Measurements from ENCODE around the gene CCNT1.
"Not testable (repeated sequence)": the region's sequence is repeated elsewhere in the genome, so short reads cannot be mapped to it uniquely, and the experiment has no call there.

CCNT1 gene

DNA sequence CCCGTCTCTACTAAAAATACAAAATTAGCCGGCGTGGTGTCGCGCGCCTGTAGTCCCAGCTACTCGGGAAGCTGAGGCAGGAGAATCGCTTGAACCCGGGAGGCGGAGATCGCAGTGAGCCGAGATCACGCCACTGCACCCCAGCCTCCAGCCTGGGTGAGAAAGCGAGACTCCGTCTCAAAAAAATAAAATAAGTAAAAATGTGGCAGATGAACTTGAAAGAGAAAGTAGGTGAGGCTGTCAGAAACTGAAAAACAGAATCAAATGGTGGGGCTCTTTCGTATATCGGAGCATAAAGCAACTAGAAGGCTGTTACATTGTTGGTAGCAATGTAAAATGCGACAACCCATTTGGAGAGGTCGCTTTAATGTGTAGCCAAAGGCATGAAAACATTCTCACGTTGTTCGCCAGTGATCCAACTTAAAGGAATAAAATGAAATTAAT, 767 bp upstream of the CCNT1 start:
- Histone ChIP-seq H3K27ac (peak overlapping the region; percentile 97), H3K79me2 (ENCODE audit: insufficient read depth, low read depth) (peaks cover 40% of the 10 kb centered on the region)

GRCh38 chr12:48716168-48716492, 377 bp downstream of the CCNT1 start:
- Histone ChIP-seq H3K36me3 (ENCODE audit: insufficient read depth) (peaks cover 7% of the 10 kb centered on the region; the same call in 1 of the 2 replicates), H3K4me3 (IDR thresholded peaks at IDR 0.05; ENCODE audit: insufficient read depth, low read depth, low read length) (no peak overlapping the region), H3K4me1 (ENCODE audit: low read depth, poor library complexity, severe bottlenecking) (peaks cover 36% of the 10 kb centered on the region), H3K4me2 (peak overlapping the region; percentile 94), H2AFZ (ENCODE audit: low read depth) (peak overlapping the region; percentile 51; the same call in 1 of the 2 replicates), H4K20me1 (ENCODE audit: insufficient read depth) (no peaks in the 10 kb centered on the region), H3K27me3 (ENCODE audit: insufficient read depth, low read depth) (no peaks in the 10 kb centered on the region), H3K79me2 (ENCODE audit: insufficient read depth, low read depth) (peaks cover 51% of the 10 kb centered on the region), H3K27ac (peak overlapping the region; percentile 97), H3K9ac (peak overlapping the region; percentile 85)
- TF ChIP-seq, protein P1, sequence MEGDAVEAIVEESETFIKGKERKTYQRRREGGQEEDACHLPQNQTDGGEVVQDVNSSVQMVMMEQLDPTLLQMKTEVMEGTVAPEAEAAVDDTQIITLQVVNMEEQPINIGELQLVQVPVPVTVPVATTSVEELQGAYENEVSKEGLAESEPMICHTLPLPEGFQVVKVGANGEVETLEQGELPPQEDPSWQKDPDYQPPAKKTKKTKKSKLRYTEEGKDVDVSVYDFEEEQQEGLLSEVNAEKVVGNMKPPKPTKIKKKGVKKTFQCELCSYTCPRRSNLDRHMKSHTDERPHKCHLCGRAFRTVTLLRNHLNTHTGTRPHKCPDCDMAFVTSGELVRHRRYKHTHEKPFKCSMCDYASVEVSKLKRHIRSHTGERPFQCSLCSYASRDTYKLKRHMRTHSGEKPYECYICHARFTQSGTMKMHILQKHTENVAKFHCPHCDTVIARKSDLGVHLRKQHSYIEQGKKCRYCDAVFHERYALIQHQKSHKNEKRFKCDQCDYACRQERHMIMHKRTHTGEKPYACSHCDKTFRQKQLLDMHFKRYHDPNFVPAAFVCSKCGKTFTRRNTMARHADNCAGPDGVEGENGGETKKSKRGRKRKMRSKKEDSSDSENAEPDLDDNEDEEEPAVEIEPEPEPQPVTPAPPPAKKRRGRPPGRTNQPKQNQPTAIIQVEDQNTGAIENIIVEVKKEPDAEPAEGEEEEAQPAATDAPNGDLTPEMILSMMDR (conservative IDR thresholded peaks at IDR 0.05; ENCODE audit: low read depth, low read length), result no peak

More for the DNA sequence above, 767 bp upstream of the CCNT1 start:
- Histone ChIP-seq H3K27me3 (ENCODE audit: insufficient read depth, low read depth) (no peaks in the 10 kb centered on the region), H3K4me2 (peak overlapping the region; percentile 62), H3K9ac (peak overlapping the region; percentile 85), H3K4me1 (ENCODE audit: low read depth, poor library complexity, severe bottlenecking) (peaks cover 36% of the 10 kb centered on the region), H3K36me3 (ENCODE audit: insufficient read depth) (peaks cover 7% of the 10 kb centered on the region; the same call in 1 of the 2 replicates), H3K4me3 (IDR thresholded peaks at IDR 0.05; ENCODE audit: insufficient read depth, low read depth, low read length) (no peak overlapping the region), H2AFZ (ENCODE audit: low read depth) (peak overlapping the region; percentile 81), H4K20me1 (ENCODE audit: insufficient read depth) (no peaks in the 10 kb centered on the region)
- TF ChIP-seq, protein P1 (conservative IDR thresholded peaks at IDR 0.05; ENCODE audit: low read depth, low read length), result 0 out of 2 replicates have a peak, but pooled peaks have one; percentile 4

- H3K36me3 ChIP-seq (ENCODE audit: insufficient read depth), result peaks cover 10% of the 10 kb centered on the region
- 0 out of 2 replicates have a peak, but pooled peaks cover under 1% of the 10 kb centered on the region for H4K20me1 ChIP-seq (ENCODE audit: insufficient read depth)
- no peak overlapping the region for H3K4me2 ChIP-seq
- H3K27ac ChIP-seq, result no peak overlapping the region
- peaks cover 30% of the 10 kb centered on the region for H3K4me1 ChIP-seq (ENCODE audit: low read depth, poor library complexity, severe bottlenecking)
- no peak overlapping the region for H3K4me3 ChIP-seq (IDR thresholded peaks at IDR 0.05; ENCODE audit: insufficient read depth, low read depth, low read length)
- no peak overlapping the region for H3K9ac ChIP-seq
- H2AFZ ChIP-seq (ENCODE audit: low read depth), result no peak overlapping the region
- H3K27me3 ChIP-seq (ENCODE audit: insufficient read depth, low read depth), result no peaks in the 10 kb centered on the region
- H3K79me2 ChIP-seq (ENCODE audit: insufficient read depth, low read depth), result peaks cover 88% of the 10 kb centered on the region
- TF ChIP-seq, protein P1 (conservative IDR thresholded peaks at IDR 0.05; ENCODE audit: low read depth, low read length), result no peak
Observed at GRCh38 chr12:48712209-48712608, 4.3 kb downstream of the CCNT1 start.

DNA sequence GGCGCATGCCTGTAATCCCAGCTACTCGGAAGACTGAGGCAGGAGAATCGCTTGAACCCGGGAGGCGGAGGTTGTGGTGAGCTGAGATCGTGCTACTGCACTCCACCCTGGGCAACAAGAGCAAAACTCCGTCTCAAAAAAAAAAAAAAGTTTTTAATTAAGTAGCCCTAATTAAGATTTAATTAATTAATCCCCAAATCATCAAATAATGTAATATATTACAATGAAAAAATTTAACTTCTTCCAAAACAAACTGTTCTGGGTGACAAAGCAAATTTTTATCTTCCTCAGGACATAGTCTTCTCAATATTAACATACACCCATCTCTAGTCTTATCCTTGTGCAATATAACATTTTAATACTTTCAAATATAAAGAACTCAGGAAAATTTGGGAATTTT, 17.7 kb downstream of the CCNT1 start:
- H4K20me1 ChIP-seq (ENCODE audit: insufficient read depth), result not testable (repeated sequence)
- peaks cover 28% of the 10 kb centered on the region; the same call in 1 of the 2 replicates for H3K36me3 ChIP-seq (ENCODE audit: insufficient read depth)

DNA sequence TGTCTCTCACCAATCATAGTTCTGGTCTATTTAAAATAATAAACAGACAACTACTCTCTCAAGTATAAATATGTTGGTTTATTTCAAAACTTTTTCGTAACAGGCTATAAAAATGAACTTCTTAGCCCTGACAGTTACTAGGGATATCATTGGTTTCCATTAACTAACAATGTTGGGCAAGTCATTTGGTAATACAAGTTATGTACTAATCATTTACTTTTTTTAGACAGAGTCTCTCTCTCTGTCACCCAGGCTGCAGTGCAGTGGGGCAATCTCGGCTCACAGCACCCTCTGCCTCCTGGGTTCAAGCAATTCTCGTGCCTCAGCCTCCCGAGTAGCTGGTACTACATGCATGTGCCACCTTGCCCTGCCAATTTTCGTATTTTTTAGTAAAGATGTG, 19.9 kb downstream of the CCNT1 start:
- H4K20me1 ChIP-seq (ENCODE audit: insufficient read depth), result no peaks in the 10 kb centered on the region; the same call in 1 of the 2 replicates

More for the DNA sequence above, 17.7 kb downstream of the CCNT1 start:
- H2AFZ ChIP-seq (ENCODE audit: low read depth); H3K4me3 ChIP-seq (IDR thresholded peaks at IDR 0.05; ENCODE audit: insufficient read depth, low read depth, low read length); H3K27me3 ChIP-seq (ENCODE audit: insufficient read depth, low read depth); H3K4me2 ChIP-seq; H3K9ac ChIP-seq: not testable (repeated sequence)
- Histone ChIP-seq H3K4me1 (ENCODE audit: low read depth, poor library complexity, severe bottlenecking) (peaks cover 10% of the 10 kb centered on the region), H3K79me2 (ENCODE audit: insufficient read depth, low read depth) (peaks cover 18% of the 10 kb centered on the region; the same call in 1 of the 2 replicates), H3K27ac (0 out of 2 replicates have a peak overlapping the region, but pooled peaks have one; percentile 5)

More for the DNA sequence above, 19.9 kb downstream of the CCNT1 start:
- Histone ChIP-seq H3K4me3 (IDR thresholded peaks at IDR 0.05; ENCODE audit: insufficient read depth, low read depth, low read length) (no peak overlapping the region), H3K79me2 (ENCODE audit: insufficient read depth, low read depth) (0 out of 2 replicates have a peak, but pooled peaks cover 17% of the 10 kb centered on the region), H3K4me2 (no peak overlapping the region), H3K27ac (no peak overlapping the region), H2AFZ (ENCODE audit: low read depth) (no peak overlapping the region), H3K27me3 (ENCODE audit: insufficient read depth, low read depth) (no peaks in the 10 kb centered on the region), H3K36me3 (ENCODE audit: insufficient read depth) (peaks cover 35% of the 10 kb centered on the region; the same call in 1 of the 2 replicates), H3K4me1 (ENCODE audit: low read depth, poor library complexity, severe bottlenecking) (peaks cover 10% of the 10 kb centered on the region), H3K9ac (no peak overlapping the region)
- TF ChIP-seq, protein P1 (conservative IDR thresholded peaks at IDR 0.05; ENCODE audit: low read depth, low read length), result no peak
